Heart right ventricle (tissue), 16 donors: ENCODE data around the gene KIF21B. TPM values are rescaled to one million over a fixed set of nuclear protein-coding genes. Genes with fewer than 3 reads are reported as not detected.

Experiments used
- ATAC-seq, 8 donors: fragments of 200-7000 bp; cut with Tn5 transposase; one replicate each; pipeline ENCODE4 v1.9.1; 2020; ENCODE audit warnings: mild to moderate bottlenecking in 8 of 8, moderate library complexity in 8 of 8, moderate number of reproducible peaks in 1 of 8
- DNase-seq, 2 donors: peaks; one replicate each; pipeline ENCODE4 v3.0.0-alpha.2; 2020
- H3K27ac ChIP-seq, 10 donors: fragments of 200-600 bp; sonication (generic) in 2 of 10; one replicate each; pipeline versions ENCODE4 v1.5.0 to v1.8.0; 2020 to 2022; ENCODE audit warnings: mild to moderate bottlenecking in 3 of 10
- H3K27me3 ChIP-seq, 7 donors: fragments of 200-600 bp; one replicate each; pipeline ENCODE4 v1.8.0; 2021 to 2022; ENCODE audit warnings: mild to moderate bottlenecking in 2 of 7
- H3K36me3 ChIP-seq, 9 donors: fragments of 200-600 bp; sonication (generic) in 1 of 9; one replicate each; pipeline versions ENCODE4 v1.5.0 to v1.8.0; 2020 to 2022; ENCODE audit warnings: mild to moderate bottlenecking in 2 of 9
- H3K4me1 ChIP-seq, 9 donors: fragments of 200-600 bp; sonication (generic) in 1 of 9; one replicate each; pipeline versions ENCODE4 v1.5.0 to v1.8.0; 2020 to 2022; ENCODE audit warnings: mild to moderate bottlenecking in 4 of 9
- H3K4me3 ChIP-seq, 10 donors: fragments of 200-600 bp; sonication (generic) in 2 of 10; one replicate each; pipeline versions ENCODE4 v1.5.0 to v1.8.0; 2020 to 2022; ENCODE audit warnings: mild to moderate bottlenecking in 7 of 10, moderate library complexity in 2 of 10
- H3K9me3 ChIP-seq, 11 donors: fragments of 200-600 bp in 10 of 11; sonication (generic) in 2 of 11; one replicate each; pipeline versions ENCODE4 v1.5.0 to v1.8.0; 2013 to 2022; ENCODE audit warnings: mild to moderate bottlenecking in 2 of 11, control low read depth in 1 of 11, moderate library complexity in 1 of 11
- CTCF ChIP-seq, 9 donors: fragments of 200-600 bp; sonication (generic) in 2 of 9; IDR thresholded peaks; one replicate each; pipeline versions ENCODE4 v1.5.0 to v1.8.0; 2021 to 2022; ENCODE audit warnings: antibody characterized with exemption in 9 of 9, mild to moderate bottlenecking in 5 of 9, moderate library complexity in 1 of 9
- WGBS, 2 donors: extraction: QIAGEN DNeasy Blood & Tissue Kit; methylation state at CpG; one replicate each; pipeline ENCODE4 v1.1.7; 2013; ENCODE audit warnings: inconsistent platforms in 1 of 2; 5-methylcytosine and 5-hydroxymethylcytosine counted together
- intact Hi-C, 10 donors: fragments of 100-400 bp; cut with DNase I; formaldehyde crosslinking; loops; one replicate each; pipeline versions ENCODE4 v1.11.1 to v1.14.2; 2022
- polyA plus RNA-seq, 2 donors: library from polyadenylated mRNA; stranded (reverse); fragments of 200-250 nt; gene quantifications; one replicate each; pipeline ENCODE4 v1.2.3, GENCODE V29; 2013
- total RNA-seq, 10 donors: library from RNA; stranded (reverse); fragmentation: NEBNext Ultra II Directional in 3 of 10; extraction: Animal tissue kit (Norgen Biotek cat#: 25700) in 3 of 10; gene quantifications; one replicate each; pipeline versions ENCODE4 v1.2.1 to v1.2.4, GENCODE V29; 2021 to 2023
- donor health status: Arrhythmogenic right ventricular cardiomyopathy.
- donor health status: ischemic (EF 13 %, LVEDD 7.1; RV severe dilation, severe dysfunction).
- donor health status: healthy with polysubstance abuse.
- donor health status: DM: no; HTN: yes; CAD: no.
- donor health status: DM: no; HTN: no; CAD: no.
- donor health status: ischemic (EF 25% LVEDD 6.9; RV normal size, moderate dysfunction).
- donor health status: ischemic (EF 25% LVEDD 5.7; RV mildly dilated, moderate dysfunction).
- donor health status: healthy.
- donor health status: DM: yes; HTN: yes; CAD: no.
- donor health status: Ischemic cardiomyopathy.
- donor health status: ischemic (EF 35%, LVEDD 5.7; RV mildly dilated, moderate dysfunction).
- donor health status: nonischemic (EF 11% LVEDD 7.7; RV severe dilation, severe dysfunction).
- donor health status: DM: yes; HTN: yes; CAD: no.
- donor health status: PGD.
- donor health status: ischemic (EF 29% LVEDD 5.4; RV normal size, mild dysfunction).
- donor health status: nonischemic (EF 23%, LVEDD 6.1; RV moderate dilation, normal function).

Gene KIF21B
- total and polyA plus RNA-seq, 12 donors: 0.10 to 2.6 (median 0.41) TPM

GRCh38 chr1:200954434-200954833 is 69.1 kb downstream of the KIF21B start:
- Histone ChIP-seq H3K27me3 (peaks cover 0 to 10% (median 0%) of the 10 kb centered on the region in 7 donors), H3K36me3 (no peaks in the 10 kb centered on the region), H3K4me1 (no peaks in the 10 kb centered on the region), H3K4me3 (no peak overlapping the region), H3K9me3 (no peaks in the 10 kb centered on the region), H3K27ac (no peak overlapping the region)
- intact Hi-C loops: no loop called here
- ATAC-seq (no peak), DNase-seq (no peak)
- TF ChIP-seq CTCF (IDR thresholded peaks at IDR 0.05): no peak
- 70% methylated on average over 3 of the region's 3 CpGs for WGBS, 2 donors

GRCh38 chr1:200951016-200951415 is 72.5 kb downstream of the KIF21B start:
- no peaks in the 10 kb centered on the region for H3K27me3 ChIP-seq
- no peaks in the 10 kb centered on the region for H3K36me3 ChIP-seq
- 76 to 82% methylated on average over 2 of the region's 2 CpGs for WGBS, 2 donors
- DNase-seq (no peak), ATAC-seq (no peak)
- no peak overlapping the region for H3K27ac ChIP-seq
- intact Hi-C loops: no loop called here
- peaks cover 0 to 14% (median 0%) of the 10 kb centered on the region in 11 donors for H3K9me3 ChIP-seq
- H3K4me3 ChIP-seq: no peak overlapping the region
- TF ChIP-seq CTCF (IDR thresholded peaks at IDR 0.05): no peak
- no peaks in the 10 kb centered on the region for H3K4me1 ChIP-seq

GRCh38 chr1:200949626-200950025 is 73.9 kb downstream of the KIF21B start:
- TF ChIP-seq CTCF (IDR thresholded peaks at IDR 0.05): no peak
- Histone ChIP-seq H3K27me3 (no peaks in the 10 kb centered on the region), H3K36me3 (no peaks in the 10 kb centered on the region), H3K4me3 (no peak overlapping the region), H3K27ac (no peak overlapping the region), H3K4me1 (no peaks in the 10 kb centered on the region), H3K9me3 (peaks cover 0 to 14% (median 0%) of the 10 kb centered on the region in 11 donors)
- DNase-seq (no peak), ATAC-seq (no peak)
- intact Hi-C loops: no loop called here
- WGBS, 2 donors: 92 to 94% methylated on average over 8 of the region's 8 CpGs

- Histone ChIP-seq H3K27ac (no peak overlapping the region), H3K36me3 (no peaks in the 10 kb centered on the region), H3K4me1 (no peaks in the 10 kb centered on the region), H3K9me3 (peaks cover 0 to 14% (median 0%) of the 10 kb centered on the region in 11 donors), H3K4me3 (no peak overlapping the region), H3K27me3 (peaks cover 0 to 4% (median 0%) of the 10 kb centered on the region in 7 donors)
- 88 to 92% methylated on average over 3 of the region's 3 CpGs for WGBS, 2 donors
- DNase-seq (no peak), ATAC-seq (no peak)
- intact Hi-C loops: no loop called here
- TF ChIP-seq CTCF (IDR thresholded peaks at IDR 0.05): no peak
Measured at GRCh38 chr1:200947059-200947566, 76.4 kb downstream of the KIF21B start.
